Activated naive CD8-positive, alpha-beta T cell treated with anti-CD3 and anti-CD28 coated beads, Interleukin-2, amount 50 U/mL, for 16 hours (primary cell): ENCODE results near the gene CDH19.

Experiments used
- DNase-seq: peaks from one replicate; pipeline ENCODE4 v3.0.0-alpha.2; 2020; ENCODE audit warnings: low read depth, low spot score

The CDH19 gene

GRCh38 chr18:66603941-66604627 is at the start of gene CDH19:
Gene CDH19, minus strand, starts transcription at chr18:66604090. Its CDS starts 31,886 bp downstream, at chr18:66572204.
- DNase-seq = no peak

- no peak for DNase-seq
Measured at GRCh38 chr18:66647671-66648070, 43.8 kb upstream of the CDH19 start.

DNA sequence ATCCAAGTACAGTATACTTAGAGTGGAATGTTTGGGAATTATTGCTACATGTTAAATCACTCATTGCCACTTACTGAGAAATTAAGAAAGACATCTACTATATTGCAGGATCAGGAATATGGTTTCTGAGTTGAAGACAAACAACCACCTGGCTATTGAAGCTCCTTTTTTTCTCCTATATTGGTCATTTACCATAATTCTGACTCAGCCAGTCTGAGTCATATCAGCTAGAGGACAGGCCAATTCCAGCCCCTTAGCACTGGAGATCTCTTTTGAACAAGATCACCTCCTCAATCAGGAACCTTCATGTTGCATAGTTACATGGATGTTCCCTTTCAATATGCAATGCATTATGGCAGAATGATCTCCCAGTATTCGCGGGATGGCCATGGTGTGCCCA is 42.7 kb upstream of the CDH19 start:
- DNase-seq = no peak

DNA sequence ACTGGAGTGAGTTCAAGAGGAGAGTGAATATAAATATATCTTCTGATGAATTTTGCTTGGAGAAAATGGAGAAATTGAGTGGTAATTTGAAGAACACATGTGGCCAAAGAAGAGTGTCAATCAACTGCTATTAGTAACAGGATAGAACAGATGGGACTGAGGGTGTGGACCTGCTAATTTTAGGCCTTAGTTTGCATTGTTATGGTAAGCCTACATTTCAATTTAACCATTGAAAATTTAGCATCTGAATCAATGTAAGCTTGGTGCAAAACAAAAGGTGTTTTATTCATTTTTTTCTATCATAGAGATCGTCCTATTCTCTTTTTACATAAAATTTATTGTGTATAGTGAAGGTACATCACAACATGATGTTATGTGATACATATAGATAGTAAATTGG is 42.1 kb upstream of the CDH19 start:
- no peak for DNase-seq

GRCh38 chr18:66641056-66641455 is 37.2 kb upstream of the CDH19 start:
- no peak for DNase-seq

DNA sequence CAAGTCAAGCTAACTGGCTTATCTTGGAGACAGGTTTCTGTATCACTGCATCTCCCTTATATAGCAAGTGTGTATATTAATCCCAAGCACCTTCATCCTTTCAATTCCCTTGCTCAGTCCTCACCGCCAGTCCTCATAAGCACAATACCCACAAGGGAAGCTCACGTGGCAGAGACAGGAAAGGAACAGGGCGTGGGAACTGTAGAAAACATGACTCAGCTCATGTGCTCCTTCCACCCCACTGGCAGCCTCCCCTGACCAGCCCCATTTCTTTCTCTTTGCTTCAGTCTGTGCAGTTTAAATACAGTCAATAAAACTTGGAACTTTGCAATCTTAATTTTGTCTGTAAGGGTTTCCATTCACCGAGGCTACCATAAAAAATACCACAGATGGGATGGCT is 36.5 kb upstream of the CDH19 start:
- no peak for DNase-seq

DNA sequence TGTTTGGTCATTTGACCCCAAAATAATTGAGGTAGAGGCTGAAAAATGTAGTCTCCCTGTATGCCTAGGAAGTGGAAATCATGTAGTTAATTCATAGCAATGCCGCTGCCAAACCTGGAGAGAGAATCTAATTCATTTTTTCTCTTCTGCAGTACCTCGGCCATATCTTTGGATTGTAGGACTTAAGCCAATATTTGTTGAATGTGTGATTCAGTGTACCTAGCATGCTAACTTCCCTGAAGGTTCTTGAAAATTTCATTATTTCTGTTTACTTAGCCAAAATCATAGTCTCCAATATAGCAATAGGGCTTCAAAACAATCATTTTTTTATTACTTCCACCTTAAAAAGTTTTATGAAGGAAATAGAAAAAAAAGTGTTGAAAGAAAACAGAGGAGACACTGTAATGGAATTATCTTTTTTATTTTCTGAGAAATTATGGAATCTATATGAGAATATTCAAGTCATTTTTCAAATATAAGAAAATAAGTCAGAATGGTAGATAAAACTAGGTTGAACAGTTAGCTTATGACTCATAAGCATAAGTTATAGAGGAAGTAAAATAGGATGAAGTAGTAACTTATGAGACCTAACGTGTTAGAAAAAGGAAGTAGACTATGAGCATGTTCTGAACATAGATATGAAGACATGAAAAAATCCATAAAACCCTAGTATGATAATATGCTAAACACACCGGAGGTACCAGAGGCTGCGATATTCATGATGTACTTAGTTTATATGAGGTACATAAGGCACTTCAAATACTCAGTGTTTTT is 35.2 kb upstream of the CDH19 start:
- no peak for DNase-seq

- no peak for DNase-seq
Measured at GRCh38 chr18:66635342-66635741, 31.5 kb upstream of the CDH19 start.

DNA sequence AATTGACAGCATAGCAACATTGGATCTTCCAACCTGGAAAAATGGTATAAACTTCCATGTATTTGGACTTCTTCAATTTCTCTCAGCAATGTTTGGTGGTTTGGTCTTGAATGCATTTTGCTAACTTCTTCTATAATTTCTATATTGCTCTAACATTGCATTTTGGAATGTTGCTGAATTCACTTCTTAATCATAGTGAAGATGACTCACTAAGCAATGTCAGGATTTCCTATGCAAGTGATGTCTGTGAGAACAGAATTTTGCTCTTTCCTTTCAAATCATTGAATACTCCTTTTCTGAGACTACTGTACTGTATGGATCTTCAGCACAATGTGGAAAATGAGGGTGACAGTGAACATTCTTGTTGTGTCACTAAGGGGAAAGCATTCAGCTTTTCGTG is 28.9 kb upstream of the CDH19 start:
- no peak for DNase-seq

- DNase-seq = no peak
Measured at GRCh38 chr18:66630831-66631230, 26.9 kb upstream of the CDH19 start.

DNA sequence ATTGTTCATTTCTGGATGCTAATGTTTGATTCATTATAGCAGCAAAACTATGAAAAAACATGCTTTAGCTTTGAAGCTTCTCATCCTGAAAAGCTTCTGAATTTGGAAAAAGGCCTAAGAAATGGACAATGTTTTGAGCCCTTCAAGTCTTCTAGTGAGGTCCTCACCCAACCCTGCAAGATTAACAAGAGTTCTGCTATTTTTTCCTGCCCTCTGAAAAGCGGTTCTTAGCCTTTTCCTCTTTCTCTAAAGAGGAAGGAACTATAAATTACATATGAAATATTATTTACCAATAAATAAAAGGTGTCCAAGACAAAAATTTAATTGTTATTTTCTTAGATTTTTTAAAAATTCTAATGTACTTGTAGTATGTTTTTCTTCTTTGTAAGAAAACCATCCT is 19.9 kb upstream of the CDH19 start:
- no peak for DNase-seq

- no peak for DNase-seq
Measured at GRCh38 chr18:66621816-66622576, 18.1 kb upstream of the CDH19 start.

- no peak for DNase-seq
Measured at GRCh38 chr18:66616523-66616983, 12.7 kb upstream of the CDH19 start.

GRCh38 chr18:66615176-66615575 is 11.3 kb upstream of the CDH19 start:
- DNase-seq = no peak

GRCh38 chr18:66607632-66608031 is 3.7 kb upstream of the CDH19 start:
- DNase-seq = no peak

DNA sequence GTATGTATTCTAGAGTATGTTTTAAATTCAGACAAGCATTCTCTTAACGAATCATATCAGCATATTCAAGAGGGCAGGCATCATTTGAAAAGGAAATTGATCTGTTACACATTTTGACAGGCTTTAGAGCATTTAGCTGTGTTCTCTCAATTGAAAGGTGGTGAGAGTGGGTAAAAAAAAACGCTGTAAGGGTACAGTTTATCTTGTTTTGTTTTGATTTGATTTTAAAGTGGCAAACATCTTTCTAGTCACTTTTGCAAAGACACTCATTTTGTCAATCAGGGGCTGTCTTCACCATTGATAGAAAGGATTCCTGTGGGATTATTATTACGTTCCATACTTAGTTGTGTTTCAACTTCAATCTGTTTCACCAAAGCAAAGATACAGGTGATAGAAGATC is 2.2 kb downstream of the CDH19 start:
- DNase-seq = no peak

GRCh38 chr18:66599190-66599589 is 4.7 kb downstream of the CDH19 start:
- no peak for DNase-seq

DNA sequence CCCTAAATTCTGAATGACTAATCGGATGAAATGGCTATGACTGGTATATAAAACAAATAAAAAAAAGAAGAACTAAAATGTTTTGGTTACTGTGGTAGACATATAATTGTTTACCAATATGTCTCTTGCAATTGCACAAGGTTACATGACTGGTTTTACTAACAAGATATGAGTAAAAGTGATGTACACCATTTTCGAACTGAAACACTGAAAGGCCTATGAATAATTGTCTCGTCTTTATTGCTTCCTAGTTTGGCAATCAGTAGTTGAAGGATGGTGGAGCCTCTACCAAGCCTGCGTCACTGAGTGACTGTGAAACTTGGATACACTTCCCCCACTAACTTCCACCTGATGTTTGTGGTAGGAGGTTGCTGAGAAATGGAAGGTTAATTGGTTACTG is 16.5 kb downstream of the CDH19 start:
- no peak for DNase-seq

DNA sequence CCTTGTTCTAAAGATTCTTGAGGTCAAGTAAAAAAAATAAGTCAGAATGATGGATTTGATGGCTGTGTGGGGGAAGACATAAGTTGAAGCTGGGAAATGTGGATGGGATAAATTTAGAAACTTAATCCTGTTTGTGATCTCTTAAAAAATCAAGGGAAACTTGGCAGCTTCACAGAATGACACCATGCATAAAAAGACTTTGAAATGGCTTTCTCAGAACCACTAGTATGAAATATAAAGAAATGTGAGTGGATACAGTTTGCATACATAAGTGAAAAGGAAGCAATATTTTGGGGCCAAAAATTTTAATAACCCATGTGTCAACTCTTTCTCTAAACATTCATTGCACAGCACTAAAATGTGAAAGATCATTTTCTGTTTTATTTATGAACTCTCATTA is 21.7 kb downstream of the CDH19 start:
- no peak for DNase-seq

- no peak for DNase-seq
Measured at GRCh38 chr18:66575263-66575662, 28.6 kb downstream of the CDH19 start.

DNA sequence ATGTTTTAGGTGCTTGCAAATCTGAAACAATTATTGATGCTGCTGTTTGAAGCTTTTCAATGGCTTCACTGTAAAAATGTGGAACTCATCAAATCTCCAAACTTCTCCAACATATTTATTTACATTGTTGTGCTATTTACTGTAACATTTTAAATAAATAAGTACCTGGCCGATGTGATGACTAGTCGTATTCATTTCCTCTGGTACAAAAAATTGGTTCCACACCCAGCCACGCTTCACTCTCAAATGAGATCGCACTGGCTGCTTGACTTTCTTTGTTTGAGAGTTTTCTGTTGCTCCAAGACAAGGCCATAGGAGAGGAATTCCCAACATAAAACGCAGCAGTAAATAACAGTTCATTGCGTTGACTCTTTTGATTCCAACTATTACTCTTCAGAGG is 32.0 kb downstream of the CDH19 start:
- DNase-seq = no peak

GRCh38 chr18:66566616-66567015 is 37.3 kb downstream of the CDH19 start:
- DNase-seq = no peak

- DNase-seq = no peak
Measured at GRCh38 chr18:66564236-66564635, 39.7 kb downstream of the CDH19 start.
